ENCODE data around the gene CC2D1A.
A peak's percentile ranks its signal among the peaks of the same experiment; 100 is the strongest.

The CC2D1A gene

DNA sequence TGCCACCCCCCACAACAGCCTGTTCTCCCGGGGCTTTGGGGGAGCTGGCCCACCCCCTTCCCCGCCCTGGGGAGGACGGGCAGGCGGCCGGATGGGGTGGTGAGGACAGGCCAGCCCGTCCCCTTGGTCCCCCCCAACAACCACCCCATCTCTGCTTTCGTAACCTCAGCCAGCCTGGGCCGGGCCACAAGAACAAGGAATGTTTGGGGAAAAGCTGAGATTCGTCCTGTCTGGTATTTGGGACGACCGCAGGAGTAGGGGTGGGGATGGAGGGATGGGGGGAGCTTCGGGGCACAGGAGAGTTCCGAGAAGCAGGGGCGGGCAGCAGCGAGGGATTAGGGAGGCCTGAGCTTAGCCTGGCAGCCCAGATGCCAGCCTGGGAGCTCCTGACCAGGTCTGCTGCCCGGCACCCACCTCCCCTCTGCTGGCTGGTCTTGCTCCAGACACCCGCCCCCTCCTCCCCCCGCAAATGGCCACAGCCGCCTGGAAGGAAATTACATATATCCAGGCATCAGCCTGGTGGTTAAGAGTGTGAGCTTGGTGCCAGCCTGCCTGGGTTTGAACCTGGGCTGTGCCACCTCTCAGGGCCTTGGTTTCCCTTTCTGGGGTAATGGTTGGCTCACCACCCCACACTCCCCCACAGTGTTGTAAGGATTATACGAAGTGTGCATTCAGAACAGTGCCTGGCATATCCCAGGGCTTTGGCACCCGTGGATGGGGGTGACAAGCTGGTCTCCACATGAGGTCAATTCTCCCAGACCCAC, 32.5 kb downstream of the CC2D1A start, which contains the start of gene PODNL1:
Gene PODNL1, minus strand, starts transcription at position 117 of the 764 bp plus-strand sequence. CDS start 236 bp downstream, outside the sequence.
- DNase-seq: no peak

DNA sequence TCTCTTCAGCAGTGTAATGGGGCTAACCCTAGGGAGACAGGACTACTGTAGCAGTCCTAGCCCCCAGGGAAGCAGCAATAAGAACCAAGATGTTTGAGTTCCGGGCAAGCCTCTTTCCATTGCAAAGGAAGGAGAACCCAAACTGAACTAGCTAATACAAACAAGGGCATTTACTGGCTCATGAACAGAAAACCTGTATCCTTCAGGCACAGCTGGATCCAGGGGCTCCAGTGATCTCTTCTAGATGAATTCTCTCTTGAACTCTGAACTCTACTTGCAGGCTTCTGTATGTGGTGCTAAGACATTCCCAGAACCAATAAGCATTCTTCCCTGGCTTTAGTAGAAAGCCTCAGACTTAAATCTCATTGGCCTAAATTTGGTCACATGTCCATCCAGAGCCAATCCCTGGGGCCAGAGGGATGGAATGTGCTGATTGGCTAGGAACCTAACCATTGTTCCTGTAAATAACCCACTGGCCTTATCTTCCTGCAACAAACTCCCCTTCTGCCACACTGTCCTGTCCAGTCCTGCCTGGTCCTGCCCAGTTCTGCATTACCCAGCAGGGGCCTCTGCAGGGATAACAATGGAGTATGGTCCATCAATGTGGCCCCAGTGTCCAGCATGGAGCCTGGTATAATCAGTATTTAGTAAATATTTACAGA, 36.2 kb downstream of the CC2D1A start:
- no peak for DNase-seq

DNA sequence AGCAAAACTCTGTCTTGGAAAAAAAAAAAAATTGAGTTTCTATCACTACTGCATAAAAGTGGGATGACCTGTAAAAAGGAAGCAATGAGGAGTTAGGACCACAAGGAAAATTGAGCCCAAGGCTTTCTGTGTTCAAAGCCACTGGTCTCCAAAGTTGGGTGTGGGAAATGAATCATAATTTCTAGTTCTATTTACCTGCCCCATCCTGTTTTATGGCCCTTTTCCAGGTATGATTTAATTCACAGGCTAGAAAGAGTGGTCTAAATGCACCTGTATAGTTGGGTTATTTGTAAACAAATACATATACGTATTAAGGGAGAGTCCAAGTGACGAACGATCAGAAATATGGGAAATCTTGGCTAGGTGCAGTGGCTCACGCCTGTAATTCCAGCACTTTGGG, 40.4 kb downstream of the CC2D1A start:
- no peak for DNase-seq

GRCh38 chr19:13951043-13951442, 45.0 kb downstream of the CC2D1A start:
- no peak for DNase-seq

DNA sequence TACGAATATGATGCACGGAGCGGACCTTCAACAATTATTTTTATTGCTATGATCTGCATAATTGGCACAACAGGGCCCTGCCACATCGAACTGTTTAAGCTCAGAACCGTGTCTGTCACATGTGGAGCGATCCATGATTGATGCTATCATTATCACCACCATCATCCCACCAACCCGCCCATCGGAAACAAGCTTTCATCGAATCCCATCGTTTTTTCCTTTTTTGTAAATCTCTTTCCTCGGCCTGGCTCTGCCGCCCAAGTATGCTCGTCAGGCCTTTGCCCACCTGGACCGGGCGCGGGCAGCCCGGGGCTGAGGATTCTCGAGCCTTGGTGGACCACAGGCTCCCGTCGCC, 45.8 kb downstream of the CC2D1A start:
- no peak for DNase-seq

DNA sequence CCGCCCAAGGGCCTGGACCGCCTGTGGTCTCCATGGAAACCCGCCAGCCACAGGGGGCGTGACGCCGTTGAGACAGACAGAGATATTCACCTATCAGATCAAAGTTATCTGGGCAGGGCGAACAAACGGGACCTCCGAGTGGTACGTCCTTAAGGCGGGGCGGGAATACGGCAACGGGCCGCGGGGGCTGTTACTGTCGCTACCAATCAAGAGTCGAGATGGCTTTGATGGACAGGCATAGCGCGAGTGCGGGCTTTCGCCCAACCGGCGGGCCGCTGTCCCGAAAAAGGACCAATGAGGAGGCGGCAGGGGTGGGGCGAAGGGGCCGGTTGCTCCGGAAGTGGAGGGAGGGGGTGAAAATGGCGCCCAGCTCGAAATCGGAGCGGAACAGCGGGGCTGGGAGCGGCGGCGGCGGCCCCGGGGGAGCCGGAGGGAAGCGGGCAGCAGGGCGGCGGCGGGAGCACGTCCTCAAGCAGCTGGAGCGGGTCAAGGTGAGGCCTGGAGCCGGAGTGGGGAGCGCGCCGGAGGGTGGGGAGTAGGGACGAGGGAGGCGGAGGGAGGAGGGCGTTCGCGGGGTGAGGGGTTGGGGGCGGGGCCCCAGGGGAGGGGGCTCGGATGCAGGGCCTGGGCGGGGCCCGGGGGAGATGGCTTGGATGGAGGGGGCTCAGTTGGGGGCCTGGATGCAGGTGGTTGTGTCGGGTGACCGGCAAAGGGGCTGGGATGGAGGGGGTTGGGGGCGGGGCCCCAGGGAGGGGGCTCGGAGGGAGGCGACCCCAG, 46.3 kb downstream of the CC2D1A start, which contains the start of gene DCAF15:
Gene DCAF15, plus strand, starts transcription at position 356 of the 777 bp plus-strand sequence. Its CDS starts 4 bp downstream, at position 360.
- DNase-seq: peak; percentile 99

DNA sequence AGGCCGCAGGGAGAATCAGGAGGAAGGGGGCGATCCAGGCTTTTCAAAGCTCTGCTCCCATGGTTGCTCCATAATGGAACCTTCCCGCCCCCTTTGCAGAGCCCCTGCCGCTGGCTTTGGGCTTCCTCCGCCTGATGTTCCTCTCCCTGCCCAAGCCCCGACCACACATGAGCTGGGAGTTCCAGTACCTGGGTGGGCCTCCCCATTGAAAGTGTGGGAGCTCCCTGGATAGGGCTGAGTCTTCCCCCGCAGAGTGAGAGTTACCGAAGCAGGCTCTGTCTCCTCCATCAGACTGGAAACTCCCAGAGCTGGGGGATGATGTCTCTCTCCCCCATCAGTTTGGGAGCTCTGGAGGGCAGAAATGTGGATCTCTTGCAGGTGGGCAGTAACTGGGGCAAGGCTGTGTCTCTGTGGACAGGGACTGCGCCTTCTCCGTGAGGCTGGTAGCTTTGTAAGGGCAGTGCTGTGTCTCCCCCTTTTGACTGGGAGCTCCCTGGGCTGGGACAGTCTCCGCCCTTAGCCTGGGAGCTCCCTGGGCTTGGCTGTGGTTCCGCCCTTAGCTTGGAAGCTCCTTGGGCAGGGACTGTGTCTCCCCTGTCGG, 47.0 kb downstream of the CC2D1A start:
- no peak for DNase-seq

- DNase-seq: no peak
Measured at GRCh38 chr19:13954185-13954584, 48.2 kb downstream of the CC2D1A start.

DNA sequence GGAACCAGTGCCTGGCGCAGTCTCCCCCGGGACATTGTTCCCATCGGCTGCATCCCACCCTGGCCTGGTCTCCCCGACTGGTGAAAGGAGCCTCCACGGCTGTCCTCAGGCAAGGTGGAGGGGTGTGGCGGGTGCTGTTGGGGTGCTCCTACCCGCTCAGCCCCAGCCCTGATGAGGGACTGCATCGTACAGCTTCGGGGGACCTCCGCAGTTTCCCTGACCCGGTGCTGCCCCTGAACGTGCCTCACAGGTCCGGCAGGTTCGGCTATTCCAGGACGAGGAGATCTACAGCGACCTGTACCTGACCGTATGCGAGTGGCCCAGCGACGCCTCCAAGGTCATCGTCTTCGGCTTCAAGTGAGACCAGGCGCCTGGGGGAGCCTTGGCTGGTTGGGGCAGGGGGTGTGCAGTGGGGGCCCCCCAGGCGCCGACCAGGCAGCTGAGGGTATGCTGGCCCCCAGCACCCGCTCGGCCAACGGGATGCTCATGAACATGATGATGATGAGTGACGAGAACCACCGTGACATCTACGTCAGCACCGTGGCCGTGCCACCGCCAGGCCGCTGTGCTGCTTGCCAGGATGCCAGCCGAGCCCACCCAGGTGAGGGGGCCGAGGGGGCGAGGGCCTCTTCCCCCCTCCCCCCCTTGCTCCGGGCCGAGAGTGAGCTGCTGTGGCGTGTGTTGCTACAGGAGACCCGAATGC, 49.8 kb downstream of the CC2D1A start:
- DNase-seq: no peak

DNA sequence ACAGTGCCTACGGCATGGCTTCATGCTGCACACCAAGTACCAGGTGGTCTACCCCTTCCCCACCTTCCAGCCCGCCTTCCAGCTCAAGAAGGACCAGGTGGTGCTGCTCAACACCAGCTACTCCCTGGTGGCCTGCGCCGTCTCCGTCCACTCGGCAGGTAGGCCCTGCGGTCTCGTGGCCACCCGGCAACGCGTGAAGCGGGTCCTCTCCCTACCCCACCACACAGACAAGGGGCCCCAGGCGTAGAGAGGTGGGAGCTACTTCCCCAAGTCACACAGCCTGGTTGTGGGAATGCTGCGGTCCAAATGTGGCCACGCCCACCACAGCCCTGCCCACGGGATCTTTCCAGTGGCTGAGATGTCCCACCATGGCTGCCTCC, 50.4 kb downstream of the CC2D1A start:
- DNase-seq: no peak

- no peak for DNase-seq
Measured at GRCh38 chr19:13957051-13957450, 51.0 kb downstream of the CC2D1A start.

- DNase-seq: no peak
Measured at GRCh38 chr19:13958043-13958442, 52.0 kb downstream of the CC2D1A start.

DNA sequence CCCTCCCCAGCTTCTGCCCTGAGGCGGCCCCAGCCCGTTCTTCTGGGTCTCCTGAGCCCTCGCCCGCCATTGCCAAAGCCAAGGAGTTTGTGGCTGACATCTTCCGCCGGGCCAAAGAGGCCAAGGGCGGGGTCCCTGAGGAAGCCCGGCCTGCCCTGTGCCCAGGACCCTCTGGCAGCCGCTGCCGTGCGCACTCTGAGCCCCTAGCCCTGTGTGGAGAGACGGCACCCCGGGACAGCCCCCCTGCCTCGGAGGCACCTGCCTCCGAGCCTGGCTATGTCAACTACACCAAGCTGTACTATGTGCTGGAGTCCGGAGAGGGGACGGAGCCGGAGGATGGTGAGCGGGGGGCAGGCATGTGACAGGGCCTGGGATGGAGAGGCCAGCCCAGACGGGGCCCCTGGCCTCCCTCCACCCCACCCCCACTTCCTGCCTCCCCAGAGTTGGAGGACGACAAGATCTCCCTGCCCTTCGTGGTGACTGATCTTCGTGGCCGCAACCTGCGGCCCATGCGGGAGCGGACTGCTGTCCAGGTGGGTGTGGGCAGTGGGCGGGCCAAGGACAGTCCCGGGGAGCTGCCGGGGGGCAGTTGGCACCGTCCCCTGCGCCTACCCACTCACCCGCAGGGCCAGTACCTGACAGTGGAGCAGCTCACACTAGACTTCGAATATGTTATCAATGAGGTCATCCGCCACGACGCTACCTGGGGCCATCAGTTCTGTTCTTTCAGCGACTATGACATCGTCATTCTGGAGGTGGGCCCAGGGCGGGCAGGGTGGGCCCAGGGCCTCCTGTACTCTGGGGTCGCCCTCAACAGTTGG, 53.4 kb downstream of the CC2D1A start:
- no peak for DNase-seq

- DNase-seq: no peak
Measured at GRCh38 chr19:13959962-13960862, 54.2 kb downstream of the CC2D1A start.

GRCh38 chr19:13960863-13961784, 55.1 kb downstream of the CC2D1A start:
- no peak for DNase-seq

DNA sequence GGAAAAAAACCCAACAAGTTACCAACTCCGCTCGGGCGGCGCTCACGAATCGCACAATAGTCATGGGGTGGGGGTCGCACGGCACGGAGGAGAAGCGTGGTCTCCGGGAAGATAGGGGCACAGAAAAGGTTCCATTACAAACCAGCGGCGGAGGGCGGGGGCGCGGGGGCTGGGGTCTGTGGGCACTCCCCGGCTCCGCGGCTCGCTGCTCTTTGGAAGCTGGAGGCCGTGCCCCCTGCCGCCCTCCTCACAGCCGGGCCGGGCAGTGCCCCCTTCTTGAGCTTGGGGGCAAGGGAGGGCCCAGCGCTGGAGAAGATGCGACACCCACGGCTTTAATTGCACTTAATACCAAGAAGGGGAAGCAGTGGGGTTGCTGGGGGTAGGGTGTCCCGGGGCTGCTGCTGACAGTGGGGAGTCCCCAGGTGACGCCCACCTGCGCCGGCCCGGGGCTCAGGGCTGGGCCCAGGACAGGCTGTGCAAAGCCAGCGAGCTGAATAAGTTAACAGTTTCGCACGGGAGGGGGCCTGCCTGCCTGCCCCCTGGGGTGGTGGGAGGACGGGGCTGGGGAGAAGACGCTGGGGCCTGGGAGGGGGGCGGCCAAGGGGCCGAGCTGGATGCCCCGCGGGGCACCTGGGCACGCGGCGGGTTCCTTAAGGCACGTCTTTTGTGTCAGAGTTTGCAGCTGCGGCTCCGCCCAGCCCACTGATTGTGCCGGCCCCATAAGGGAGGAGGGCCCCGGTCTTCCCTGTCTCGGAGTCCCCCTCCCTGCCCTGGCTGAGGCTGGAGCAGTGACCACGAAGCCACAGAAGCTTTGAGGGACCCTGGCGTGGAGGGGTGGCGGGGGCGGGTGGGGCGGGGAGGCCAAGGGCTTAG, 56.1 kb downstream of the CC2D1A start:
- DNase-seq: no peak

DNA sequence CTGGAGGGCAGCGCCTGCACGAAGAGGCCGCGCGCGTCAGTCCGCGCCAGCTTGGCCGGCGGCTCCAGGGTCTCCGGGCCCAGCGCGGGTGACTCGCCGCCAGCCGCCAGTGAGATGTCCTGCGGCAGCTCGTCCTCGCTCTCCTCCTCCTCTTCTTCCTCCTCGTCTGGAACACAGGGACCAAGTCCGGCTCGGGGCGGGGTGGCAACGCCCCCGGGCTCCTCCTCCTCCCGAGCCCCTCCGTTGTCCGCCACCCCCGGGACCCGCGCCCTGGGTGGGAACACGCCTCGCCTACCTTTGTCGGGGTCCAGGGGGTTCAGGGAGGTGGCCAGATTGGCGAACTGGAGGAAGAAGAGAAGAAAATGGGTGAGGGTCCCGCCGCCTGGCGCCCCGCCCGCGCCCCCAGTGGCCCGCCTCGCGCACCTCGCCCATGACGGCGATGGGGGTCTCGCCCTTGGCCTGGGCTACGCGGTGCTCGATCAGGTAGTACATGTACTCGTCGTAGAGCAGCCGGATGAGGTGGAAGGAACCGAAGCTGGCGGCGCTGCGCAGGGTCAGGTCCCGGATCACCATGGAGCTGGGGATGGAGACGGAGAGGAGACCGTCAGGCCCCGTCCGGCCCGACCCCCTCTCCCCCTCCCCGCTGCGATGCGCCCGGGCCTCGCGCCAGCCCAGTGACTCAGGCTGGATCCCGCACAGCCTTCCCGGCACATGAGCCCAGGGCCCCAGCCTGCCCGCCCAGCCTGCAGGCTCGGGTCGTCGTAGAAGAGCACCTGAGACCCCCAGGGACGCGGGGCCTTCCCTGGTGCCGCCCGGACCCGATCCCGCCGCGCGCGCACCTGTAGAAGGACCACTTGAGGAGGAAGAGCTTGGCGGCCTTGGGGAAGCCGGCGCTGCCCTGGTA, 57.0 kb downstream of the CC2D1A start:
- no peak for DNase-seq

All from SHP77 (cell line).